Activated CD4-positive, alpha-beta T cell treated with anti-CD3 and anti-CD28 coated beads, Interleukin-2, amount 50 U/mL, for 48 hours (primary cell): Measurements from ENCODE around the gene NUP210L.
"Not testable (repeated sequence)": the region's sequence is repeated elsewhere in the genome, so short reads cannot be mapped to it uniquely, and the experiment has no call there.

Experiments
- DNase-seq, 2 experiments: peaks; one replicate each; pipeline ENCODE4 v3.0.0-alpha.2; 2020

Gene NUP210L

GRCh38 chr1:154094411-154094810 is 60.5 kb downstream of the NUP210L start:
- no peak for DNase-seq

GRCh38 chr1:154093699-154094098 is 61.2 kb downstream of the NUP210L start:
- no peak for DNase-seq

- no peak for DNase-seq
These were observed 63.2 kb downstream of the NUP210L start for GRCh38 chr1:154091706-154092105.

GRCh38 chr1:154087574-154087973 is 67.3 kb downstream of the NUP210L start:
- DNase-seq, result no peak

GRCh38 chr1:154083057-154083456 is 71.8 kb downstream of the NUP210L start:
- DNase-seq, result not testable (repeated sequence)

GRCh38 chr1:154081386-154082126 is 73.3 kb downstream of the NUP210L start:
- DNase-seq, result no peak

GRCh38 chr1:154076413-154076812 is 78.5 kb downstream of the NUP210L start:
- DNase-seq, result no peak

- no peak for DNase-seq
These were observed 79.1 kb downstream of the NUP210L start for GRCh38 chr1:154075746-154076145.

- DNase-seq, result no peak
These were observed 92.6 kb downstream of the NUP210L start for GRCh38 chr1:154062309-154062708.

- not testable (repeated sequence) for DNase-seq
These were observed 107.4 kb downstream of the NUP210L start for GRCh38 chr1:154047436-154047835.

GRCh38 chr1:154033697-154034096 is 121.2 kb downstream of the NUP210L start:
- DNase-seq, result not testable (repeated sequence)

GRCh38 chr1:154019940-154020339 is 134.9 kb downstream of the NUP210L start:
- DNase-seq, result no peak

- no peak for DNase-seq
These were observed 135.6 kb downstream of the NUP210L start for GRCh38 chr1:154019269-154019668.

GRCh38 chr1:154014154-154014907 is 140.5 kb downstream of the NUP210L start:
- DNase-seq, result no peak

GRCh38 chr1:154012543-154012942 is 142.3 kb downstream of the NUP210L start:
- not testable (repeated sequence) for DNase-seq

GRCh38 chr1:154012129-154012528 is 142.7 kb downstream of the NUP210L start:
- DNase-seq, result no peak

- DNase-seq, result no peak
These were observed 148.7 kb downstream of the NUP210L start for GRCh38 chr1:154006136-154006535.

- DNase-seq, result no peak
These were observed 154.5 kb downstream of the NUP210L start for GRCh38 chr1:154000420-154000819.

- not testable (repeated sequence) for DNase-seq
These were observed 158.0 kb downstream of the NUP210L start for GRCh38 chr1:153996882-153997281.

- DNase-seq, result no peak
These were observed 159.2 kb downstream of the NUP210L start for GRCh38 chr1:153995640-153996039.

- DNase-seq, result no peak
These were observed 159.7 kb downstream of the NUP210L start for GRCh38 chr1:153995202-153995601.

- no peak for DNase-seq
These were observed 163.1 kb downstream of the NUP210L start for GRCh38 chr1:153991806-153992205.

GRCh38 chr1:153991151-153991630 is 163.7 kb downstream of the NUP210L start:
- no peak for DNase-seq
